GM23338 (cell line): ENCODE data around the gene CHAC1. TPM values are rescaled to one million over a fixed set of nuclear protein-coding genes. Genes with fewer than 3 reads are reported as not detected.

Source experiments
- ATAC-seq: fragments of 200-7000 bp; cut with Tn5 transposase; 3 replicates; pipeline ENCODE4 v1.9.1; 2020
- DNase-seq: peaks from one replicate; pipeline ENCODE4 v3.0.0-alpha.2; 2015; ENCODE audit warnings: low spot score
- H2AFZ ChIP-seq: fragments of 200-600 bp; sonication (generic); 2 replicates; pipeline ENCODE4 v1.8.0; 2016; ENCODE audit warnings: antibody characterized with exemption, mild to moderate bottlenecking, moderate library complexity
- H3F3A ChIP-seq: fragments of 200-600 bp; sonication (generic); replicated peaks from 2 replicates; pipeline ENCODE4 v1.8.0; 2017; ENCODE audit warnings: antibody characterized with exemption, mixed run types, low read depth
- H3K27ac ChIP-seq: fragments of 200-600 bp; sonication (generic); 2 replicates; pipeline ENCODE4 v1.6.1; 2016; ENCODE audit warnings: low read depth
- H3K27me3 ChIP-seq: fragments of 200-600 bp; sonication (generic); 2 replicates; pipeline ENCODE4 v1.8.0; 2016; ENCODE audit warnings: mild to moderate bottlenecking, mixed run types, moderate library complexity; ENCODE audit not compliant: insufficient read depth
- H3K36me3 ChIP-seq: fragments of 200-600 bp; sonication (generic); 2 replicates; pipeline ENCODE4 v1.8.0; 2016; ENCODE audit warnings: mild to moderate bottlenecking; ENCODE audit not compliant: insufficient read depth
- H3K4me1 ChIP-seq: fragments of 200-600 bp; sonication (generic); 2 replicates; pipeline ENCODE4 v1.8.0; 2016; ENCODE audit warnings: mild to moderate bottlenecking, moderate library complexity; ENCODE audit not compliant: insufficient read depth
- H3K4me2 ChIP-seq: fragments of 200-600 bp; sonication (generic); 2 replicates; pipeline ENCODE4 v1.7.1; 2017; ENCODE audit warnings: mixed run types
- H3K4me3 ChIP-seq: fragments of 200-600 bp; sonication (generic); 2 replicates; pipeline ENCODE4 v1.6.1; 2016; ENCODE audit warnings: mixed run types
- H3K79me2 ChIP-seq: fragments of 200-600 bp; sonication (generic); replicated peaks from 2 replicates; pipeline ENCODE4 v1.8.0; 2017; ENCODE audit warnings: mild to moderate bottlenecking; ENCODE audit not compliant: insufficient read depth
- H3K9me2 ChIP-seq: fragments of 200-600 bp; sonication (generic); 2 replicates; pipeline ENCODE4 v1.8.0; 2017; ENCODE audit not compliant: insufficient read depth
- H4K20me1 ChIP-seq: fragments of 200-600 bp; sonication (generic); replicated peaks from 2 replicates; pipeline ENCODE4 v1.8.0; 2017; ENCODE audit warnings: mild to moderate bottlenecking; ENCODE audit not compliant: insufficient read depth
- H3K27ac Mint-ChIP-seq: 2 replicates; pipeline ENCODE4 v1.8.0; 2020; ENCODE audit warnings: inconsistent platforms, mild to moderate bottlenecking, moderate library complexity, mixed read lengths
- H3K27me3 Mint-ChIP-seq: 3 replicates; pipeline ENCODE4 v1.8.0; 2022; ENCODE audit warnings: low read depth, mild to moderate bottlenecking, moderate library complexity, mixed read lengths, inconsistent platforms; ENCODE audit not compliant: insufficient read depth, poor library complexity
- H3K36me3 Mint-ChIP-seq: 3 replicates; pipeline ENCODE4 v1.8.0; 2021; ENCODE audit warnings: low read depth, mild to moderate bottlenecking, inconsistent platforms, moderate library complexity, mixed read lengths
- H3K4me1 Mint-ChIP-seq: 3 replicates; pipeline ENCODE4 v1.8.0; 2020; ENCODE audit warnings: mild to moderate bottlenecking, inconsistent platforms, mixed read lengths
- H3K4me3 Mint-ChIP-seq: 3 replicates; pipeline ENCODE4 v1.8.0; 2021; ENCODE audit warnings: moderate library complexity, mild to moderate bottlenecking, inconsistent platforms, mixed read lengths
- H3K9me3 Mint-ChIP-seq: 3 replicates; pipeline ENCODE4 v1.8.0; 2020; ENCODE audit warnings: moderate library complexity, mild to moderate bottlenecking, inconsistent platforms, mixed read lengths
- CTCF ChIP-seq, 2 experiments: fragments of 200-600 bp in 1 of 2; sonication (generic) in 1 of 2; conservative IDR thresholded peaks; 2 replicates each; pipeline versions ENCODE4 v1.5.1 to v1.6.1; 2016 to 2017; ENCODE audit warnings: antibody characterized with exemption in 2 of 2, low read depth in 2 of 2, mild to moderate bottlenecking in 2 of 2, moderate library complexity in 1 of 2
- EZH2 ChIP-seq: fragments of 200-600 bp; sonication (generic); IDR thresholded peaks from one replicate; pipeline ENCODE4 v1.8.0; 2017; ENCODE audit warnings: antibody characterized with exemption, mild to moderate bottlenecking, low read depth; ENCODE audit not compliant: unreplicated experiment
- JUNB ChIP-seq: IDR thresholded peaks from one replicate; pipeline ENCODE4 v1.6.1; 2016; ENCODE audit warnings: antibody characterized with exemption; ENCODE audit not compliant: unreplicated experiment
- NANOG ChIP-seq: IDR thresholded peaks from 2 replicates; pipeline ENCODE4 v1.6.1; 2016; ENCODE audit warnings: antibody characterized with exemption, borderline replicate concordance
- STAT1 ChIP-seq: IDR thresholded peaks from one replicate; pipeline ENCODE4 v1.6.1; 2016; ENCODE audit warnings: antibody characterized with exemption; ENCODE audit not compliant: unreplicated experiment
- ZNF114 ChIP-seq: fragments of 250-450 bp; sonication (Bioruptor Pico); IDR thresholded peaks from 2 replicates; pipeline ENCODE4 v1.5.0; 2020; ENCODE audit warnings: mild to moderate bottlenecking, moderate library complexity
- polyA plus RNA-seq: library from polyadenylated mRNA; unstranded; fragments of >200 nt; fragmentation: Nextera tagmentation; extraction: Ambion mirVana; gene quantifications from 2 replicates; pipeline ENCODE4 v1.2.1, GENCODE V29; 2016
- total RNA-seq: library from RNA; depleted of rRNA; stranded (reverse); fragments of >200 nt; shearing (Covaris generic); gene quantifications from 2 replicates; pipeline ENCODE4 v1.2.3, GENCODE V29; 2014
- TF ChIP-seq, protein P1 (sequence below): fragments of 250-450 bp; sonication (Bioruptor Pico); IDR thresholded peaks from 2 replicates; pipeline ENCODE4 v1.5.0; 2020; ENCODE audit warnings: mild to moderate bottlenecking, moderate library complexity
- TF ChIP-seq, protein P2 (sequence below): IDR thresholded peaks from one replicate; pipeline ENCODE4 v1.6.1; 2018; ENCODE audit warnings: antibody characterized with exemption; ENCODE audit not compliant: unreplicated experiment
- TF ChIP-seq, protein P3 (sequence below): IDR thresholded peaks from 2 replicates; pipeline ENCODE4 v1.6.1; 2016; ENCODE audit warnings: antibody characterized with exemption

CHAC1 gene
- total and polyA plus RNA-seq, 2 experiments from 2014 or later: 73.0 to 124 TPM

- TF ChIP-seq, protein P1, sequence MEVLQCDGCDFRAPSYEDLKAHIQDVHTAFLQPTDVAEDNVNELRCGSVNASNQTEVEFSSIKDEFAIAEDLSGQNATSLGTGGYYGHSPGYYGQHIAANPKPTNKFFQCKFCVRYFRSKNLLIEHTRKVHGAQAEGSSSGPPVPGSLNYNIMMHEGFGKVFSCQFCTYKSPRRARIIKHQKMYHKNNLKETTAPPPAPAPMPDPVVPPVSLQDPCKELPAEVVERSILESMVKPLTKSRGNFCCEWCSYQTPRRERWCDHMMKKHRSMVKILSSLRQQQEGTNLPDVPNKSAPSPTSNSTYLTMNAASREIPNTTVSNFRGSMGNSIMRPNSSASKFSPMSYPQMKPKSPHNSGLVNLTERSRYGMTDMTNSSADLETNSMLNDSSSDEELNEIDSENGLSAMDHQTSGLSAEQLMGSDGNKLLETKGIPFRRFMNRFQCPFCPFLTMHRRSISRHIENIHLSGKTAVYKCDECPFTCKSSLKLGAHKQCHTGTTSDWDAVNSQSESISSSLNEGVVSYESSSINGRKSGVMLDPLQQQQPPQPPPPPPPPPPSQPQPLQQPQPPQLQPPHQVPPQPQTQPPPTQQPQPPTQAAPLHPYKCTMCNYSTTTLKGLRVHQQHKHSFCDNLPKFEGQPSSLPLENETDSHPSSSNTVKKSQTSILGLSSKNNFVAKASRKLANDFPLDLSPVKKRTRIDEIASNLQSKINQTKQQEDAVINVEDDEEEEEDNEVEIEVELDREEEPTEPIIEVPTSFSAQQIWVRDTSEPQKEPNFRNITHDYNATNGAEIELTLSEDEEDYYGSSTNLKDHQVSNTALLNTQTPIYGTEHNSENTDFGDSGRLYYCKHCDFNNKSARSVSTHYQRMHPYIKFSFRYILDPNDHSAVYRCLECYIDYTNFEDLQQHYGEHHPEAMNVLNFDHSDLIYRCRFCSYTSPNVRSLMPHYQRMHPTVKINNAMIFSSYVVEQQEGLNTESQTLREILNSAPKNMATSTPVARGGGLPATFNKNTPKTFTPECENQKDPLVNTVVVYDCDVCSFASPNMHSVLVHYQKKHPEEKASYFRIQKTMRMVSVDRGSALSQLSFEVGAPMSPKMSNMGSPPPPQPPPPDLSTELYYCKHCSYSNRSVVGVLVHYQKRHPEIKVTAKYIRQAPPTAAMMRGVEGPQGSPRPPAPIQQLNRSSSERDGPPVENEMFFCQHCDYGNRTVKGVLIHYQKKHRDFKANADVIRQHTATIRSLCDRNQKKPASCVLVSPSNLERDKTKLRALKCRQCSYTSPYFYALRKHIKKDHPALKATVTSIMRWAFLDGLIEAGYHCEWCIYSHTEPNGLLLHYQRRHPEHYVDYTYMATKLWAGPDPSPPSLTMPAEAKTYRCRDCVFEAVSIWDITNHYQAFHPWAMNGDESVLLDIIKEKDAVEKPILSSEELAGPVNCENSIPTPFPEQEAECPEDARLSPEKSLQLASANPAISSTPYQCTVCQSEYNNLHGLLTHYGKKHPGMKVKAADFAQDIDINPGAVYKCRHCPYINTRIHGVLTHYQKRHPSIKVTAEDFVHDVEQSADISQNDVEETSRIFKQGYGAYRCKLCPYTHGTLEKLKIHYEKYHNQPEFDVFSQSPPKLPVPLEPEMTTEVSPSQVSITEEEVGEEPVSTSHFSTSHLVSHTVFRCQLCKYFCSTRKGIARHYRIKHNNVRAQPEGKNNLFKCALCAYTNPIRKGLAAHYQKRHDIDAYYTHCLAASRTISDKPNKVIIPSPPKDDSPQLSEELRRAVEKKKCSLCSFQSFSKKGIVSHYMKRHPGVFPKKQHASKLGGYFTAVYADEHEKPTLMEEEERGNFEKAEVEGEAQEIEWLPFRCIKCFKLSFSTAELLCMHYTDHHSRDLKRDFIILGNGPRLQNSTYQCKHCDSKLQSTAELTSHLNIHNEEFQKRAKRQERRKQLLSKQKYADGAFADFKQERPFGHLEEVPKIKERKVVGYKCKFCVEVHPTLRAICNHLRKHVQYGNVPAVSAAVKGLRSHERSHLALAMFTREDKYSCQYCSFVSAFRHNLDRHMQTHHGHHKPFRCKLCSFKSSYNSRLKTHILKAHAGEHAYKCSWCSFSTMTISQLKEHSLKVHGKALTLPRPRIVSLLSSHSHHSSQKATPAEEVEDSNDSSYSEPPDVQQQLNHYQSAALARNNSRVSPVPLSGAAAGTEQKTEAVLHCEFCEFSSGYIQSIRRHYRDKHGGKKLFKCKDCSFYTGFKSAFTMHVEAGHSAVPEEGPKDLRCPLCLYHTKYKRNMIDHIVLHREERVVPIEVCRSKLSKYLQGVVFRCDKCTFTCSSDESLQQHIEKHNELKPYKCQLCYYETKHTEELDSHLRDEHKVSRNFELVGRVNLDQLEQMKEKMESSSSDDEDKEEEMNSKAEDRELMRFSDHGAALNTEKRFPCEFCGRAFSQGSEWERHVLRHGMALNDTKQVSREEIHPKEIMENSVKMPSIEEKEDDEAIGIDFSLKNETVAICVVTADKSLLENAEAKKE: no peak
- no peak for TF ChIP-seq JUNB
Measured at GRCh38 chr15:40992241-40992741, 39.0 kb downstream of the CHAC1 start (continued).

DNA sequence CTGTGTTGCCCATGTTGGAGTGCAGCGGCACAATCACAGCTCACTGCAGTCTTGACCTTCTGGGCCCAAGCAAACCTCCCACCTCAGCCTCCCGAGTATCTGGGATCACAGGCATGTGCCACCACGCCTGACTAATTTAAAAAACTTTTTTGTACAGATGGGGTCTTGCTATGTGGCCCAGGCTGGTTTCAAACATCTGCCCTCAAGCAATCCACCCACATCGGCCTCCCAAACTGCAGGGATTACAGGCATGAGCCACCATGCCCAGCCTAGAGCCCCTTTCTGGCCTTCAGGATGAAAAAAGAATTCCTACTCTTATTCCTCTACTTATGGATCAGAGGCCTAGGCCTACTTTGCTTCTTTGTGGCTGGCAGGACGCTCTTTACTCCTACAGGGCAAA lies 39.6 kb downstream of the CHAC1 start:
- peaks cover 21% of the 10 kb centered on the region for H3K36me3 ChIP-seq
- H3K27ac ChIP-seq: peak overlapping the region; percentile 52; the same call in 1 of the 2 replicates
- TF ChIP-seq EZH2: no peak
- TF ChIP-seq, protein P2, sequence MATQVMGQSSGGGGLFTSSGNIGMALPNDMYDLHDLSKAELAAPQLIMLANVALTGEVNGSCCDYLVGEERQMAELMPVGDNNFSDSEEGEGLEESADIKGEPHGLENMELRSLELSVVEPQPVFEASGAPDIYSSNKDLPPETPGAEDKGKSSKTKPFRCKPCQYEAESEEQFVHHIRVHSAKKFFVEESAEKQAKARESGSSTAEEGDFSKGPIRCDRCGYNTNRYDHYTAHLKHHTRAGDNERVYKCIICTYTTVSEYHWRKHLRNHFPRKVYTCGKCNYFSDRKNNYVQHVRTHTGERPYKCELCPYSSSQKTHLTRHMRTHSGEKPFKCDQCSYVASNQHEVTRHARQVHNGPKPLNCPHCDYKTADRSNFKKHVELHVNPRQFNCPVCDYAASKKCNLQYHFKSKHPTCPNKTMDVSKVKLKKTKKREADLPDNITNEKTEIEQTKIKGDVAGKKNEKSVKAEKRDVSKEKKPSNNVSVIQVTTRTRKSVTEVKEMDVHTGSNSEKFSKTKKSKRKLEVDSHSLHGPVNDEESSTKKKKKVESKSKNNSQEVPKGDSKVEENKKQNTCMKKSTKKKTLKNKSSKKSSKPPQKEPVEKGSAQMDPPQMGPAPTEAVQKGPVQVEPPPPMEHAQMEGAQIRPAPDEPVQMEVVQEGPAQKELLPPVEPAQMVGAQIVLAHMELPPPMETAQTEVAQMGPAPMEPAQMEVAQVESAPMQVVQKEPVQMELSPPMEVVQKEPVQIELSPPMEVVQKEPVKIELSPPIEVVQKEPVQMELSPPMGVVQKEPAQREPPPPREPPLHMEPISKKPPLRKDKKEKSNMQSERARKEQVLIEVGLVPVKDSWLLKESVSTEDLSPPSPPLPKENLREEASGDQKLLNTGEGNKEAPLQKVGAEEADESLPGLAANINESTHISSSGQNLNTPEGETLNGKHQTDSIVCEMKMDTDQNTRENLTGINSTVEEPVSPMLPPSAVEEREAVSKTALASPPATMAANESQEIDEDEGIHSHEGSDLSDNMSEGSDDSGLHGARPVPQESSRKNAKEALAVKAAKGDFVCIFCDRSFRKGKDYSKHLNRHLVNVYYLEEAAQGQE: no peak
- no peak for TF ChIP-seq CTCF (conservative IDR thresholded peaks at IDR 0.05; ENCODE audit: low read depth in 2 of 2)
- TF ChIP-seq, protein P3, sequence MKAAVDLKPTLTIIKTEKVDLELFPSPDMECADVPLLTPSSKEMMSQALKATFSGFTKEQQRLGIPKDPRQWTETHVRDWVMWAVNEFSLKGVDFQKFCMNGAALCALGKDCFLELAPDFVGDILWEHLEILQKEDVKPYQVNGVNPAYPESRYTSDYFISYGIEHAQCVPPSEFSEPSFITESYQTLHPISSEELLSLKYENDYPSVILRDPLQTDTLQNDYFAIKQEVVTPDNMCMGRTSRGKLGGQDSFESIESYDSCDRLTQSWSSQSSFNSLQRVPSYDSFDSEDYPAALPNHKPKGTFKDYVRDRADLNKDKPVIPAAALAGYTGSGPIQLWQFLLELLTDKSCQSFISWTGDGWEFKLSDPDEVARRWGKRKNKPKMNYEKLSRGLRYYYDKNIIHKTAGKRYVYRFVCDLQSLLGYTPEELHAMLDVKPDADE: no peak
- no peak for TF ChIP-seq ZNF114
- no peak for TF ChIP-seq STAT1
- TF ChIP-seq NANOG: no peak

More for the DNA sequence above, 39.6 kb downstream of the CHAC1 start:
- no peaks in the 10 kb centered on the region for H3K79me2 ChIP-seq
- peaks cover 1% of the 10 kb centered on the region for H3K27me3 Mint-ChIP-seq
- H3K4me2 ChIP-seq: no peak overlapping the region
- H3K27ac Mint-ChIP-seq: peak overlapping the region; percentile 10; the same call in 1 of the 2 replicates
- DNase-seq (no peak), ATAC-seq (no peak)
- H3K36me3 Mint-ChIP-seq: peaks cover 55% of the 10 kb centered on the region
- H3K4me3 Mint-ChIP-seq: no peak overlapping the region
- H3K4me3 ChIP-seq: no peak overlapping the region
- H2AFZ ChIP-seq: no peak overlapping the region
- H3K4me1 ChIP-seq: peaks cover 12% of the 10 kb centered on the region; the same call in 1 of the 2 replicates
- peaks cover 15% of the 10 kb centered on the region for H3K4me1 Mint-ChIP-seq
- no peaks in the 10 kb centered on the region for H3K9me2 ChIP-seq
- H4K20me1 ChIP-seq: no peaks in the 10 kb centered on the region
- peaks cover 9% of the 10 kb centered on the region; the same call in 1 of the 2 replicates for H3F3A ChIP-seq
- H3K9me3 Mint-ChIP-seq: no peaks in the 10 kb centered on the region
- no peaks in the 10 kb centered on the region for H3K27me3 ChIP-seq
